OCI-LY7 (cell line): ENCODE measurements around the gene SLC25A10. TPM values are rescaled to one million over a fixed set of nuclear protein-coding genes. Genes with fewer than 3 reads are reported as not detected.

Experiments used
- BruUV-seq: library from RNA; stranded (reverse); fragments of 400-500 nt; replicated peaks from 2 replicates; lab custom pipeline; 2021; lab: Mats Ljungman, UMichigan
- CTCF ChIA-PET: fragments of 300-600 bp; sonication (Branson Sonifier 250); formaldehyde crosslinking; loops from one replicate; lab custom pipeline; 2022; ENCODE audit warnings: antibody characterized with exemption; ENCODE audit not compliant: unreplicated experiment; lab: Charles Lee
- POLR2A ChIA-PET: fragments of 300-600 bp; sonication (Branson Sonifier 250); formaldehyde crosslinking; loops from one replicate; lab custom pipeline; 2022; ENCODE audit warnings: antibody characterized with exemption; lab: Charles Lee
- DNase-seq: peaks from one replicate; pipeline ENCODE4 v3.0.0-alpha.2; 2015; ENCODE audit warnings: low spot score
- H2AFZ ChIP-seq: fragments of 200-600 bp; sonication (generic), shearing (Covaris generic); 2 replicates; pipeline ENCODE4 v1.6.1; 2014; ENCODE audit warnings: mild to moderate bottlenecking, antibody characterized with exemption, low read length, moderate library complexity
- H3K27ac ChIP-seq: fragments of 200-600 bp; sonication (generic); 2 replicates; pipeline ENCODE4 v1.5.1; 2014; ENCODE audit warnings: mixed run types, low read depth, mild to moderate bottlenecking, moderate library complexity, low read length, inconsistent platforms; ENCODE audit not compliant: poor library complexity, severe bottlenecking
- H3K36me3 ChIP-seq: fragments of 200-600 bp; sonication (generic); 2 replicates; pipeline ENCODE4 v1.6.1; 2014; ENCODE audit warnings: mild to moderate bottlenecking, antibody characterized with exemption, low read length, moderate library complexity, mixed read lengths; ENCODE audit not compliant: insufficient read depth
- H3K4me1 ChIP-seq: fragments of 200-600 bp; sonication (generic); 2 replicates; pipeline ENCODE4 v1.5.1; 2014; ENCODE audit warnings: mild to moderate bottlenecking, low read length; ENCODE audit not compliant: insufficient read depth, poor library complexity, severe bottlenecking
- H3K4me2 ChIP-seq: fragments of 200-600 bp; sonication (generic); 2 replicates; pipeline ENCODE4 v1.6.1; 2014; ENCODE audit warnings: mild to moderate bottlenecking, low read length
- H3K4me3 ChIP-seq: fragments of 200-600 bp; sonication (generic); 2 replicates; pipeline ENCODE4 v1.5.1; 2014; ENCODE audit warnings: mild to moderate bottlenecking, low read depth, low read length; ENCODE audit not compliant: poor library complexity, severe bottlenecking
- H3K79me2 ChIP-seq: fragments of 200-600 bp; sonication (generic); 2 replicates; pipeline ENCODE4 v1.6.1; 2016; ENCODE audit warnings: low read depth, mild to moderate bottlenecking, low read length, moderate library complexity, mixed read lengths; ENCODE audit not compliant: insufficient read depth
- H3K9me2 ChIP-seq: fragments of 200-600 bp; sonication (generic); 2 replicates; pipeline ENCODE4 v1.6.1; 2016; ENCODE audit warnings: mild to moderate bottlenecking, low read length, mixed read lengths; ENCODE audit not compliant: insufficient read depth
- H3K9me3 ChIP-seq: fragments of 200-600 bp; sonication (generic); 2 replicates; pipeline ENCODE4 v1.6.1; 2014; ENCODE audit warnings: mild to moderate bottlenecking, mixed run types, low read length, mixed read lengths
- H4K20me1 ChIP-seq: fragments of 200-600 bp; sonication (generic); 2 replicates; pipeline ENCODE4 v1.6.1; 2014; ENCODE audit warnings: mild to moderate bottlenecking, antibody characterized with exemption, low read length, moderate library complexity, mixed read lengths; ENCODE audit not compliant: insufficient read depth
- EZH2phosphoT487 ChIP-seq: fragments of 200-600 bp; sonication (generic); IDR thresholded peaks from 2 replicates; pipeline ENCODE4 v1.6.1; 2018; ENCODE audit warnings: low read depth, borderline replicate concordance, mild to moderate bottlenecking, mixed run types, antibody characterized with exemption, low read length, moderate library complexity, mixed read lengths
- intact Hi-C: fragments of 100-400 bp; cut with micrococcal nuclease; formaldehyde crosslinking; loops from one replicate; pipeline ENCODE4 v1.10.0; 2022; ENCODE audit not compliant: unreplicated experiment
- total RNA-seq, 2 experiments: library from RNA; depleted of rRNA in 1 of 2; stranded (reverse); fragments of >200 nt in 1 of 2; shearing (Covaris generic) in 1 of 2; gene quantifications; 2 replicates each; pipeline ENCODE4 v1.2.3, GENCODE V29; 2014 to 2022
- TF ChIP-seq, protein P1 (sequence below): fragments of 200-600 bp; sonication (generic); conservative IDR thresholded peaks from 2 replicates; pipeline ENCODE4 v1.5.1; 2014; ENCODE audit warnings: mild to moderate bottlenecking, antibody characterized with exemption, low read length, moderate library complexity, mixed read lengths

SLC25A10 gene
- total RNA-seq, 2 experiments from 2014 or later = 45.6 to 46.9 TPM

DNA sequence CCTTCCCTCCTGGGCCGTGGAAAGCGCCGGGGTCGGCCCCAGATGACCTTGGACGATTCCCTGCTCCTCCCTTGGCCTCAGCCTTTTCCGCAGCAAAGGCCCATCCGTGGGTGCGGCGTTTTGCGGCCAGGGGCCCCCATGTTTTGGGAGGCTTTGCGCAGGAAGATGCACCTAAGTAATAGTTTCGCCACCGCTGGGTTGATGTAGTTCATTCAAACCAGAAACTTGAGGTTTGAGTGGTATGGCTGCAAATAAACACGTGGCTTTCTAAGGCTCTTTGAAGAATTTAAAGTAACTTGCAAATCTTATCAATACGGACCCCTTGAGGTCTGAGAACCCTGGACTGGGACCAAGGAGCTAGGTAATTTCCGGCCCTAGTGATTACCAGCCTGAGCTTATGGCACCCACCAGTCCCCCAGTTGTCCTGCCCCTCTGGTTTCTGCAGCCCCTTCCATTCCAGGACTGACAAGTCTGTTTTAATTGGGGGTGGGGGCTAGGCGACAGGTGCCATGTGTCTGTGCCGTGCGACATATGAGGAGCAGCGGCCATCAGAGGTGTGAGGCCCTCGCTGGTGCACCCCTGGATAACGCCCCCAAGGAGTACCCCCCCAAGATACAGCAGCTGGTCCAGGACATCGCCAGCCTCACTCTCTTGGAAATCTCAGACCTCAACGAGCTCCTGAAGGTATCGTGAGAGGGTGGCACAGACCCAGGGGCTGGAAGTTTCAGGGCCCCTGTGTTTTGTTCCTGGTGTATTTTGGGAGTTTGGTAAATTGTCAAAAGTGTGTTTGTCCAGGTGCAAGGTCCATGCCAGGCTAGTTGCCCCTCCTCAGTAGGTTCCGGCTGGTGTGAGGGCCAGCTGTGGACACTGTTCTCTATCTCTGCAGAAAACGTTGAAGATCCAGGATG is 8.1 kb upstream of the SLC25A10 start:
- TF ChIP-seq EZH2phosphoT487 = no peak
- TF ChIP-seq, protein P1, sequence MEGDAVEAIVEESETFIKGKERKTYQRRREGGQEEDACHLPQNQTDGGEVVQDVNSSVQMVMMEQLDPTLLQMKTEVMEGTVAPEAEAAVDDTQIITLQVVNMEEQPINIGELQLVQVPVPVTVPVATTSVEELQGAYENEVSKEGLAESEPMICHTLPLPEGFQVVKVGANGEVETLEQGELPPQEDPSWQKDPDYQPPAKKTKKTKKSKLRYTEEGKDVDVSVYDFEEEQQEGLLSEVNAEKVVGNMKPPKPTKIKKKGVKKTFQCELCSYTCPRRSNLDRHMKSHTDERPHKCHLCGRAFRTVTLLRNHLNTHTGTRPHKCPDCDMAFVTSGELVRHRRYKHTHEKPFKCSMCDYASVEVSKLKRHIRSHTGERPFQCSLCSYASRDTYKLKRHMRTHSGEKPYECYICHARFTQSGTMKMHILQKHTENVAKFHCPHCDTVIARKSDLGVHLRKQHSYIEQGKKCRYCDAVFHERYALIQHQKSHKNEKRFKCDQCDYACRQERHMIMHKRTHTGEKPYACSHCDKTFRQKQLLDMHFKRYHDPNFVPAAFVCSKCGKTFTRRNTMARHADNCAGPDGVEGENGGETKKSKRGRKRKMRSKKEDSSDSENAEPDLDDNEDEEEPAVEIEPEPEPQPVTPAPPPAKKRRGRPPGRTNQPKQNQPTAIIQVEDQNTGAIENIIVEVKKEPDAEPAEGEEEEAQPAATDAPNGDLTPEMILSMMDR = no peak
- ChIA-PET CTCF (interaction anchor here (0.6 kb wide), 1 partner anchor 224 kb away, joined by 4 read pairs; the partner anchor contains the start of gene MAFG), POLR2A (interaction anchor here (0.6 to 1.9 kb wide), 5 partner anchors 7 to 409 kb away, joined by 3 to 12 read pairs (median 3); partner anchors contain the start of genes ARL16, HGS and SLC38A10)
- peak overlapping the region; percentile 92 for H3K4me3 ChIP-seq
- peak overlapping the region; percentile 3; the same call in 1 of the 2 replicates for H2AFZ ChIP-seq
- H3K27ac ChIP-seq = peak overlapping the region; percentile 80
- H3K4me2 ChIP-seq = peak overlapping the region; percentile 92
- H3K36me3 ChIP-seq = peaks cover 91% of the 10 kb centered on the region
- peaks cover 23% of the 10 kb centered on the region for H3K4me1 ChIP-seq
- peak; percentile 37 for DNase-seq
- intact Hi-C loops = loop anchor here (1.0 kb wide), 2 partner anchors 7 to 21 kb away; partner anchors contain the start of gene ARL16
- H3K9me2 ChIP-seq = no peaks in the 10 kb centered on the region
- no TSS peak for BruUV-seq
- peaks cover 12% of the 10 kb centered on the region; the same call in 1 of the 2 replicates for H4K20me1 ChIP-seq
- no peaks in the 10 kb centered on the region for H3K9me3 ChIP-seq
- H3K79me2 ChIP-seq = peaks cover 62% of the 10 kb centered on the region

DNA sequence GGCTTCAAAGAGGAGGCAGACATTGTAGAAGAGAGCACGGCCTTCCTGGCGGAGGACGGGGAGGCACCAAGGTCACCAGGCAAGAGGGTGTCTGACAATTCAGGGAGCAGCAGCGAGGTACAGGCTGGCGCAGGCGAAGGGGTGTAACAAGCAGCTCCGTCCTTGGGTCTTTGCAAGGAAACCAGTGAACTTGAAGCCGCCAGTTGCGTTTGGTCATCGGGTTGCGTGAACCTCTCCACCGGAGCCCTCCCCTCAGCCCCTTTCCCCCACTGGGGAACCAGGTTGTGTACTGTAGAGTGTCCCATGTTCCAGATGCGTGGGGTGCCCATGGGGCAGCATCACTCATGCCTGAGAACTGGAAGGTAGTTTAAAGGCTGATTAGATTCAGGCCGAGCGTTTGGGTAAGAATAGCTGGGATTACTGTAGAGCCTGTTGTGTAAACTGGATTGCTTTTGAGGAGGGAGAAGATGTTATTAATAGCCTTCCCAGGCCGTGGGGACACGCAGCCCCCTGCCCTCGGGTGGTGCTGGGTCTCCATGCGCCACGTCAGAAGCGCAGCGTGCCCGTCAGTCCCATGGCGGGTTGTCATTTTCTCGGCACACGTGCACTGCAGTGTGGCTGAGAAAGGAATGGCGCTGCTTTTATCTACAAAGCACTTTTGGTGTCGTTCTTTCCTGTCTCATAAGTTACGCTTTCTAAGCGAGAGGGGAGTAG is 6.4 kb upstream of the SLC25A10 start:
- Histone ChIP-seq H3K9me3 (no peaks in the 10 kb centered on the region), H4K20me1 (peaks cover 12% of the 10 kb centered on the region; the same call in 1 of the 2 replicates), H3K27ac (no peak overlapping the region), H3K4me3 (no peak overlapping the region), H3K79me2 (peaks cover 50% of the 10 kb centered on the region), H2AFZ (no peak overlapping the region), H3K9me2 (no peaks in the 10 kb centered on the region), H3K4me2 (no peak overlapping the region), H3K36me3 (peaks cover 85% of the 10 kb centered on the region), H3K4me1 (peaks cover 25% of the 10 kb centered on the region)
- BruUV-seq = TSS peak; percentile 32
- TF ChIP-seq, protein P1 = no peak
- TF ChIP-seq EZH2phosphoT487 = no peak
- DNase-seq = no peak
- POLR2A ChIA-PET = no interaction called here
- intact Hi-C loops = no loop called here
- CTCF ChIA-PET = no interaction called here
